Measurements from ENCODE around the gene CSPG4.

Gene CSPG4

GRCh38 chr15:75675579-75676404 lies 36.9 kb downstream of the CSPG4 start:
- TF ChIP-seq LEF1 (IDR thresholded peaks at IDR 0.05; ENCODE audit: borderline replicate concordance) (no peak), FOXM1 (IDR thresholded peaks at IDR 0.05; ENCODE audit: borderline replicate concordance) (no peak)
- CTCF ChIA-PET = interaction anchor here (0.6 kb wide), 1 partner anchor 28 kb away, joined by 4 read pairs; the partner anchor contains the start of gene SNX33
- POLR2A ChIA-PET = interaction anchor here (1.3 to 2.0 kb wide), 3 partner anchors 14 to 308 kb away, joined by 3 to 9 read pairs (median 7); partner anchors contain the start of genes IMP3 and MAN2C1

GRCh38 chr15:75674366-75674765 lies 38.3 kb downstream of the CSPG4 start:
- CTCF ChIA-PET = interaction anchor here (0.9 kb wide), 1 partner anchor 12 kb away, joined by 3 read pairs; no protein-coding TSS in a partner anchor
- no peak for DNase-seq (ENCODE audit: extremely low spot score)
- POLR2A ChIA-PET = interaction anchor here (1.3 to 2.0 kb wide), 2 partner anchors 13 to 34 kb away, joined by 3 to 9 read pairs; partner anchors contain the start of gene IMP3
- TF ChIP-seq ZNF384 (IDR thresholded peaks at IDR 0.05) (no peak), ARNT (IDR thresholded peaks at IDR 0.05) (no peak), FOXK2 (IDR thresholded peaks at IDR 0.05) (no peak), ELF4 (IDR thresholded peaks at IDR 0.05) (no peak), TARDBP (IDR thresholded peaks at IDR 0.05) (no peak), SP1 (IDR thresholded peaks at IDR 0.05) (no peak), L3MBTL2 (conservative IDR thresholded peaks at IDR 0.05) (no peak), HDGF (IDR thresholded peaks at IDR 0.05; ENCODE audit: borderline replicate concordance) (no peak), PKNOX1 (IDR thresholded peaks at IDR 0.05) (no peak), FOXA1 (IDR thresholded peaks at IDR 0.05) (no peak), NFRKB (IDR thresholded peaks at IDR 0.05) (no peak), FOXM1 (IDR thresholded peaks at IDR 0.05; ENCODE audit: borderline replicate concordance) (no peak), SUZ12 (IDR thresholded peaks at IDR 0.05) (no peak)

More at GRCh38 chr15:75675579-75676404, 36.9 kb downstream of the CSPG4 start:
- DNase-seq (ENCODE audit: extremely low spot score) = no peak

GRCh38 chr15:75673426-75674235 lies 39.0 kb downstream of the CSPG4 start:
- ChIA-PET POLR2A (interaction anchor here (0.9 to 3.7 kb wide), 8 partner anchors 26 to 306 kb away, joined by 3 to 19 read pairs (median 4); partner anchors contain the start of genes IMP3, SIN3A, SNUPN and SNX33), CTCF (interaction anchor here (0.6 to 1.9 kb wide), 5 partner anchors 11 to 306 kb away, joined by 3 to 10 read pairs (median 4); partner anchors contain the start of genes SNUPN and SNX33)
- DNase-seq (ENCODE audit: extremely low spot score) = no peak
- TF ChIP-seq FOXK2 (IDR thresholded peaks at IDR 0.05) (no peak), ELF4 (IDR thresholded peaks at IDR 0.05) (no peak), L3MBTL2 (conservative IDR thresholded peaks at IDR 0.05) (no peak), ZNF384 (IDR thresholded peaks at IDR 0.05) (no peak), PKNOX1 (IDR thresholded peaks at IDR 0.05) (no peak), SUZ12 (IDR thresholded peaks at IDR 0.05) (no peak)

- DNase-seq (ENCODE audit: extremely low spot score) = no peak
- POLR2A ChIA-PET = interaction anchor here (0.8 to 3.7 kb wide), 11 partner anchors 12 to 305 kb away, joined by 3 to 19 read pairs (median 4); partner anchors contain the start of genes IMP3, SIN3A, SNUPN and SNX33
- no peak for TF ChIP-seq BHLHE40 (IDR thresholded peaks at IDR 0.05; ENCODE audit: borderline replicate concordance)
- no peak for TF ChIP-seq L3MBTL2 (conservative IDR thresholded peaks at IDR 0.05)
- no peak for TF ChIP-seq FOXA1 (IDR thresholded peaks at IDR 0.05)
- no peak for TF ChIP-seq ARNT (IDR thresholded peaks at IDR 0.05)
- TF ChIP-seq ELF4 (IDR thresholded peaks at IDR 0.05) = no peak
- no peak for TF ChIP-seq CTBP1 (IDR thresholded peaks at IDR 0.05; ENCODE audit: borderline replicate concordance)
- no peak for TF ChIP-seq PKNOX1 (IDR thresholded peaks at IDR 0.05)
- TF ChIP-seq TARDBP (IDR thresholded peaks at IDR 0.05) = no peak
- no peak for TF ChIP-seq LEF1 (IDR thresholded peaks at IDR 0.05; ENCODE audit: borderline replicate concordance)
- no peak for TF ChIP-seq ZNF384 (IDR thresholded peaks at IDR 0.05)
- no peak for TF ChIP-seq FOXK2 (IDR thresholded peaks at IDR 0.05)
- TF ChIP-seq FOXM1 (IDR thresholded peaks at IDR 0.05; ENCODE audit: borderline replicate concordance) = no peak
- TF ChIP-seq NFRKB (IDR thresholded peaks at IDR 0.05) = no peak
- no peak for TF ChIP-seq SP1 (IDR thresholded peaks at IDR 0.05)
- no peak for TF ChIP-seq SUZ12 (IDR thresholded peaks at IDR 0.05)
- TF ChIP-seq HDGF (IDR thresholded peaks at IDR 0.05; ENCODE audit: borderline replicate concordance) = no peak
- CTCF ChIA-PET = interaction anchor here (0.6 to 1.9 kb wide), 7 partner anchors 11 to 305 kb away, joined by 3 to 10 read pairs (median 4); partner anchors contain the start of genes SNUPN and SNX33
These were observed 39.8 kb downstream of the CSPG4 start for GRCh38 chr15:75672646-75673425.

All from HEK293T (cell line).